HG03066 (cell line): ENCODE measurements around the gene UNC119.

Source experiments
- ATAC-seq: cut with Tn5 transposase; IDR thresholded peaks from one replicate; pipeline ENCODE4 v1.9.1; 2021; ENCODE audit warnings: low read depth; ENCODE audit not compliant: unreplicated experiment

UNC119 gene

GRCh38 chr17:28545141-28545503 is 7.3 kb downstream of the UNC119 start:
- no peak for ATAC-seq

- ATAC-seq = no peak
These were observed 7.9 kb downstream of the UNC119 start for GRCh38 chr17:28544402-28545140.

GRCh38 chr17:28541439-28541838 is 11.0 kb downstream of the UNC119 start:
- ATAC-seq = no peak

DNA sequence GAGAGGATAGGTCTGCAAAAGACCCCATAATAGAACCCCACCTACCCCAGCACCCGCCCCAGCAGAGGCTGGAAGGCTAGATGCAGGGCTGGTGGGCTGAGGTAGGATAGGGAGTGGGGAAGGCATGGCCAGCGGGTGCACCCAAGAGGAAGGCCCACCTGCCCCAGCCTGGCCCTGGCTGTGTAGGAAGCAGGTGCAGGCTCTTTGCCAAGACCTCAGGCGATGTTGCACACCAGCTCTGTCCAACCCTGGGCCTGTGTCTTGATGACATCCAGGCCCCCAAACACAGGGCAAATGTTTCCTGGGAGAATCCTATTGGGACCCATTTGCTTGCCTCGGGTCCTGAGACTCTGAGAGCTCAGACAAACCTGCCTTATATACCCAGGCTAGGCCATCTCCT is 12.2 kb downstream of the UNC119 start:
- no peak for ATAC-seq

GRCh38 chr17:28538296-28538895 is 14.0 kb downstream of the UNC119 start:
- no peak for ATAC-seq

DNA sequence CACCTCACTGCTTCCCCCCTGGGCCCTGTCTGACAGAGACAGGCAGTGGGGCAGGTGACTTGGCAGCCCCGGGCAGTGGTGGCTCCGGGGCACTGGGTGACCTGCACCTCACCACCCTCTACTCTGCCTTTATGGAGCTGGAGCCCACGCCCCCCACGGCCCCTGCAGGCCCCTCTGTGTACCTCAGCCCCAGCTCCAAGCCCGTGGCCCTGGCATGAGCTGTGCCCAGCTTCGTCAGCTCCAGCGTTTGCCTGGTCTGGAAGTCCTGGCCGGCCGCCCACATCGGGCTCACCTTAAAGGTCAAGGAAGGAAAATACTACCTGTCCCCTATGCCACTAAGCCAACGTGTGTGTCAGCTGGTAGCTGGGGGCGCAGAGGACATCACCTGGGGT is 15.2 kb downstream of the UNC119 start:
- ATAC-seq = no peak

- ATAC-seq = no peak
These were observed 15.7 kb downstream of the UNC119 start for GRCh38 chr17:28536532-28537218.

DNA sequence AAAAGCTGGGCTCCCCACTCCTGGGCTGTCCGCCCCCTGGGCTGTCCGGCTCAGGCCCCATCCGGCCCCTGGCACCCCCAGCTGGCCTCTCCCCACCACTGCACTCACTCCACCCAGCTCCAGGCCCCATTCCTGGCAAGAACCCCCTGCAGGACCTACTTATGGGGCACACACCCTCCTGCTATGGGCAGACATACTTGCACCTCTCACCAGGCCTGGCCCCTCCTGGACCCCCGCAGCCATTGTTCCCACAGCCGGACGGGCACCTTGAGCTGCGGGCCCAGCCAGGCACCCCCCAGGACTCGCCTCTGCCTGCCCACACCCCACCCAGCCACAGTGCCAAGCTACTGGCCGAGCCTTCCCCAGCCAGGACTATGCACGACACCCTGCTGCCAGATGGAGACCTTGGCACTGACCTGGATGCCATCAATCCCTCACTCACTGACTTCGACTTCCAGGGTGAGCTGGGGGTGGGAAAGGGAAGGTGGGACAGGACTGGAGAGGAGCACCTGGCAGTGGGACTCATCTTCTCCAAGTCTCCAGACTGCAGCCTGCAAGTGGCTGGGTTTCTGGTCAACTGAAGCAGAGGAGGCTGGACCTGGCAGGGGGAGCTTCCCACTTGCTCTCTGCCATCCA is 17.6 kb downstream of the UNC119 start:
- no peak for ATAC-seq

GRCh38 chr17:28533091-28533807 is 19.2 kb downstream of the UNC119 start:
- ATAC-seq = no peak

GRCh38 chr17:28532050-28532960 is 20.1 kb downstream of the UNC119 start:
- ATAC-seq = no peak

DNA sequence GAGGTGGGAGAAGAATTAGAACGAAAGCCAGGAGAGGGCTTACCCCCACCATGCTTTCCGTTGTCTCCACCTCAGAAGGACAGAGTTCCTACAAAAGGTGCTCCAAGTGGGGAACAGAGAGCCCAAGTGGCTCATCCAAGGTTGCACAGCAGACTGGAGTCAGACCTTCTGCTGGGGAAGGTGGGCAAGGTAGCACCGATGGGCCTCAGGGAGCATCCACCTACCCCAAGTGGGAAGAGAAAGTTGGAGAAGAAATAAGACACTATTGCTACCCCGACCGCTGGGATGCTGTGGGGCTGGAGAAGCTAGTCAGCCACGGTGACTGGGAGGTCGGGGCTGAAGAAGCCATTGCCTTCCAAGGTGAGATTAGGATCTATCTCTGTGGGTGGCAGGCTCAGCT is 21.5 kb downstream of the UNC119 start:
- ATAC-seq = no peak

- no peak for ATAC-seq
These were observed 22.2 kb downstream of the UNC119 start for GRCh38 chr17:28530250-28530649.

DNA sequence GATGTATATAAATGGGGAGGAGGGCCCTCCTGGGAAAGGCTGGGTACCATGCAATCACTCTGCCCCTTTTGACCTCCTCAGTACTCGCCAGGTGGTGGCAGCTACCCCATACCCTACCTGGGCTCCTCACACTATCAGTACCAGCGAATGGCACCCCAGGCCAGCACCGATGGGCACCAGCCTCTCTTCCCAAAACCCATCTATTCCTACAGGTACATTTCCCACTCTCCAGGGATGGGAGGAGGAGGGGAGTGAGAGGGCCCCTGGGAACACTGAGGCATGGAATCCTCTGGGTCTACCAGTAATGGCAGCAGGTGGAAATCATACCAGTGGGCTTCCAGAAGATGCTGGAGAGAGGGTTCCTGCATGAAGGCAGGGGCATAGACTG is 23.4 kb downstream of the UNC119 start:
- no peak for ATAC-seq

DNA sequence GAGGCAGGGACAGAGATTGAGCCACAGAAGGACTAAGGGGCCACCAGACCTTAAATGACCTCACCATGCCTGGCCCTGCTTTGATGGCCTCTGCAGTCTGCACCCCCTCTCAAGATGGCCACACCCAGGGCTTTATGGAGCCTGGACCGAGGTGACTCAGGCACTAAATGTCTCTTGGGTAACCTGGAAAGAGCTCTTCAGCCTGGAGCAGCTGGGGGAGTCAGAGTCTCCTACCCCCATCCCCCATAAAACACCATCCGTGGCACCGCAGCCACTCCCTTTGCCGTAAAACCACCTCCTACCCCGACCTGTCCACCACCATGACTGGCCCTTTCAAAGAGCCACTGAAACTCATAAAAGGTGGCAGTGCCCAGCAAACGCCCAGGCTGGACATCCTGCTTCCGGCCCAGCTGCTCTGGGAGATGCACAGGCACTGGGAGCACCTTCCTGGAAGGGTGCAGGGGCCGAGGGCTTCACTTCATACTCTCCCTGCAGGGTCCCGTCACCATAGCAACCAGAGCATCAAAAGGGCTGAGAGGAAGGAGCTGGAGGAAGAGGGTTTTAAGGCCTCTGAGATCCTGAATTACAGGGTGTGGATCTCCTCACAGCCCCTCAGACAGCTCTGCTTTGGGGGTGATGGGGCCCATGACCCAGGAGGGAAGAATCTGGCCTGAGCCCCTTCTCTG is 24.0 kb downstream of the UNC119 start:
- ATAC-seq = no peak

DNA sequence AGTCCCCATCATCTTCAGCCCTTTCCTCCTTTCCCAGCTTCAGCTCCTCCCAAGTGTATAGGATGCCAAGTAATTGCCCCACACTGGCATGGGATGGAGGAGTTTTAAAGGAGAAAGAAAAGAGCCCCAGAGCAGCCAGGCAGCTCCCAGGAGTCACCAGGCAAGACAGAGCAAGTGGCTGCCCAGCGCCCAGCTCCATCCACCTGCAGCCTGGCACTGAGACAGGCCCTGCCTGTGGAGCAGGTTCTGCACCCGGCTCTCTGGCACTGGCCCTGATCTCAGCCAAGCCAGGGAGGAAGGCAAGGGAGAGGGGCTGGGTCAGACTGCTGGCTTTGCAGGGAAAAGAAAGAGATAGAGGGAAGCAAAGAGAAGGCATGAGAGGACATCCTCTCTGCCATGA is 24.6 kb downstream of the UNC119 start:
- no peak for ATAC-seq

DNA sequence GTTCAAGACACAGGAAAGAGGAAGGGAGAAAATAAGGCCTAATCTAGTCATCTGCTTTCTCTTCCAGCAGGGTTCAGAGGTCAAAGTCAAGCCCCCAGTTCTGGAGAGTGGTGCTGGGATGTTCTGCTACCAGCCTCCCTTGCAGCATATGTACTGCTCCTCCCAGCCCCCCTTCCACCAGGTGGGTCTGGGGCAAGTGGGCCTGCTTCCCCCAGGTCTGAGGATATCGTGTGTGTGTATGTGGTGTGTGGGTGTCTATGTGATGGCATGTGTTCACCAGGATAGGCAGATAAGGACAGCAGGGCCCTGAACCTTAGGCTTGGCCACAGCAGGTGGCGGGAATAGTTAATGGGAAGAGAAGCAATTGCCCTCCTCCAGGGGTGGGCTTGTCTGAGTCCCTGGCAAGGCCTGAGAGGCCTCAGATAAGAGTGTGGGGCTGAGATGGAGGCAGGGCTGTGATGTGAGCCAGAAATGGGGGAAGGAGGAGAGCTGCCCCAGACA is 25.2 kb downstream of the UNC119 start:
- ATAC-seq = no peak

DNA sequence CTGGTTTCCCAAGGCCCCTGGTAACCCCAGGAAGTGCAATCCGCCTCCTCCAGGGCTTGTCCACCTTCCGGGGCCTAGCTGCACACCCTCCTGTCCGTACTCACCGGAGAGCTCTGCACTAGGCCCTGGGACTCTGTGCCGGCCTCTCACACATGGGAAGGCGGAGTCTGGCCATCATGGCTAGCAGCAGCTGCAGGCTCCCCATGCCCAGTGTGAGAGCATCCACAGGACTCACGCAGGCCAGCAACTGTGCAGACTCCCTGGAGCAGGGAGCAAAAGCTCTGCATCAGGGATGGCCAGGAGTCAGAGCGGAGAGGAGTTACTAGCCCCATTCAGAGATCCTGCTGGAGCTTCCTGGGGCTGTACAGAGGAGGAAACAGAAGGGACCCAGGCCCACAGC is 26.0 kb downstream of the UNC119 start:
- ATAC-seq = no peak

DNA sequence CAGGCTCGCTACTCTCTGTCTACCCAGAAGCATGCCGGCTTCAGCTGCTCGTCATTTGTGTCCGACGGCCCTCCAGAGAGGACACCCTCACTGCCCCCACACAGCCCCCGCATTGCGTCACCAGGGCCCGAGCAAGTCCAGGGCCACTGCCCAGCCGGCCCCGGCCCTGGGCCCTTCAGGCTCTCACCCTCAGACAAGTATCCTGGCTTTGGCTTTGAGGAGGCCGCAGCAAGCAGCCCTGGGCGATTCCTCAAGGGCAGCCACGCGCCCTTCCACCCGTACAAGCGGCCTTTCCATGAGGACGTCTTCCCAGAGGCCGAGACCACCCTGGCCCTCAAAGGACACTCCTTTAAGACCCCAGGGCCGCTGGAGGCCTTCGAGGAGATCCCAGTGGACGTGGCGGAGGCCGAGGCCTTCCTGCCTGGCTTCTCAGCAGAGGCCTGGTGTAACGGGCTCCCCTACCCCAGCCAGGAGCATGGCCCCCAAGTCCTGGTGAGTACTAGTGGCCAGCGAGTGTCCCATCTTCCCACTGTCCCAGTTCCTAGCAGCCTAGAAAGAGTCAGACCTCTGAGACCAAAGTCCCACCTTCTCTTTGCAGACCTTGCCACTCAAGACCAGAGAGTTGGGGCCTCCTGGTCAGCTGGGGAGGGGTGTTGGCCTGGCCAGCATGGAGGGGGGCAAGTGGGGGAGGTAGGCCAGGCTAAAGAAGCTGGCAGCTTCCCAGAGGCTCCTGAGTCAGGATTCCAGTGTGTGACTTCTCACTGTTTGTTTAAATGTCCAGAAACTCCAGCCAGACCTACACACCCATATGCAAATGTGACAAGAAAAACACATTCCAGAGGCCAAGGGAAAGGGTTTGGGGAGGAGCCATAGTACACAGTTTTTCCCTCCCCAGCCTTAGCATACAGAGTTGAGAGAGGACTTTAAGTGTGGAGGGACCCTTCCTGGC is 27.7 kb downstream of the UNC119 start:
- ATAC-seq = no peak
